Stimulated activated CD8-positive, alpha-beta memory T cell treated with anti-CD3 and anti-CD28 coated beads, Interleukin-15, amount 100 ng/mL, for 1 hour (primary cell): Measurements from ENCODE around the gene APCDD1L.

Experiments used
- DNase-seq: peaks from one replicate; pipeline ENCODE4 v3.0.0-alpha.2; 2020; ENCODE audit warnings: low read depth

Gene APCDD1L

DNA sequence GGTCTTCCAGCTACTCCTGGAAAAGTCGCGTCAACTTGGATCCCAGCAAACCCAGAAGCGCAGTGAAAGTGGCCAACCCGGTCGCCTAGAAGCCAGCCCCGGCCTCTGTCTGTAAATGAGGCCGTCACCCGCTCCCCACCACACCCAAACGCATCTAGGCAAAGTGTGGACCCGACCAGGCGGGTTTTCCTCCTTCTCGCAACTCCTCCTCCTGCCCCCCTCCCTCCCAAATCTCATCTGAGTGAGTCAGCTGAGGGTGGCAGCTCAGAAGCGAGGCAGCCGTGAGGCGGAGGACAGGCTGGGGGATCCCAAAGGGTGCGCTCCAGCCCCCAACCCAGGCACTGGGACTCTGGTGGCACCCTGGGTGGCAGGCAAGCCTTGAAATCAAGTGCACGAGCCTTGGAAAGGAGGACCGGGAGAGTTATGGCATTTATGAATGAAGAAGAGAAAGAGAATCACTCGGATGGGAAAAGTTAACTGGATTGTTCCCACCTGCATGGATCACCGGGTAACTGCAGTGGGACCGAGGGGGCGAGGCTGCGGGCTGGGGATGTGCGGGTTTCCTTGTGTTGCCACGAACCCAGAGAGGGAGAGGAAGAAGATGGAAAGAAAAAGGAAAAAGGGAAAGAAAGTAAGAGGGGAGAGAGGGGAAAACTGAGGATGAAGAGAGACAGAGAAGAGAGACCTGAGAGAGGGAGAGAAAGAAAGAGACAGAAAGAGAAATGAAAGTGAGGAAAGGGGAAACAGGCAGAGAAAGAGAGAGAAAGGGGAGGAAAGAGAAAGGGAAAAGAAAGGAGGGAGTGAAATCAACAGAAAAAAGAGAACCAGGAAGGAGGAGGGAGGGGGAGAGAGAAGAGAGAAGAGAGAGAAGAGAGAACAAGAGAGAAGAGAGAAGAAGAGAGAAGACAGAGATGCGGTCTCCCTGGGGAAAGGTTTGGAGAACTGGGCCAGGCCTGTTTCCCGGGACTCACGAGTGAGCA lies at the start of gene APCDD1L:
Gene APCDD1L (minus strand): TSS at position 167 of the 980 bp plus-strand sequence. CDS start 692 bp downstream, outside the sequence.
- DNase-seq, result no peak

DNA sequence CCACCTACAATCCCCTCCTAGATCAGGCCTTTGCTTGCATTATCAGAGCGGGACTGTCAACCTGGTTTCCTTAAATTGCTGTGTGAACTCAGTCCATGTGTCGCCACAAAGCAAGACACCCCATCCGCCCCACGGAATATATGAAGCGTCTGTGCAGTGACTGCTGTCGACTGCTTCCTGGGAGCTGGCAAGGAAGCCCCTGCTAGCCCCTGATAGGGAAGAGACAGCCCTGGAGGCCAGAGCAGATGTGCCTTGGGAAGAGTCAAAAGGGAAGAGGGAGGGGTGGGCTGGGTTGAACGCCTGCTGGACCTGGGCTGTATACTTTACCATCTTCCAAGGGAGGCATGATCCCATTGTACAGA lies 44.1 kb upstream of the APCDD1L start:
- no peak for DNase-seq

DNA sequence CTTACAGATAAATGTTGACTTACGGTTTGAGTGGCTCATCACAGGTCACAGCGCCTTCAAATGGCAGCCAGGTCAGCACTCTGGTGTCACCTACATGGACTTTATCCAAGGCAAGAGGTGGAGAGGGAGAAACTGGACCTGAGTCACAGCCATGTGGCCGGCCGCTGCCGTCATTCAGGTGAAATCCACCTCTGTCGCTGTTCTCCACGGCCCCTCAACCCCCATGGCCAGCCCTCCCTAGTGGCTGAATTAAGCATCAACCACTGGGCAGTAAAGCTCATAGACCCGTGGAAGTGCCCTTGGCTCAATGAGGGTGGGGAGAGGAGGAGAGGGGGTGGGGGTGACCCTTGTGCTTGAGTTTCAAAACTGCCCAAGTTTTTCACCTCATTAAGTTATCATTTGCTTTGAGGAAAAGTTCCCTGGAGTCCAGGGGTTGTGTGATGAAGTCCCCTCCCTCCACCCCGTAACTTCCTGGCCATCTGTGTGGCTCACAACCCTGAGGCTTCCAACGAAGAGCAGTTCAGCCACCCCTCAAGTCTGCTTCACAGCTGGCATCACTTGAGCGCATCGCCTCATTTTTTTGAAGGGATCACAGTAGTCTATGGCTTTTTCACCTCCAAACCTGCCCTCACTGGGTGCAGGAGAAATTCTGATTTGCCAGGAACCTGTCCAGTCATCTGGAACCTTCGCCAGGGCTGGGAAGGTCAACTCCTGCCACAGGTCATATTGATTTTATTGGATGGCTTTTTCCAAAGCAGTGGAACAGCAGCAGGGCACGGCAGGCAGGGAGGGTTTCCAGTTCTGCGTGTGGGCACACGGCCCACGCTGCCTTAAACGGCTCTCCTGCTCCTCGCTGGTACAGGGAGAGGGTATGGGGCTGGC lies 43.5 kb upstream of the APCDD1L start:
- DNase-seq, result no peak

GRCh38 chr20:58557733-58558342 lies 42.6 kb upstream of the APCDD1L start:
- no peak for DNase-seq

- DNase-seq, result no peak
Observed at GRCh38 chr20:58556961-58557360, 41.8 kb upstream of the APCDD1L start.

DNA sequence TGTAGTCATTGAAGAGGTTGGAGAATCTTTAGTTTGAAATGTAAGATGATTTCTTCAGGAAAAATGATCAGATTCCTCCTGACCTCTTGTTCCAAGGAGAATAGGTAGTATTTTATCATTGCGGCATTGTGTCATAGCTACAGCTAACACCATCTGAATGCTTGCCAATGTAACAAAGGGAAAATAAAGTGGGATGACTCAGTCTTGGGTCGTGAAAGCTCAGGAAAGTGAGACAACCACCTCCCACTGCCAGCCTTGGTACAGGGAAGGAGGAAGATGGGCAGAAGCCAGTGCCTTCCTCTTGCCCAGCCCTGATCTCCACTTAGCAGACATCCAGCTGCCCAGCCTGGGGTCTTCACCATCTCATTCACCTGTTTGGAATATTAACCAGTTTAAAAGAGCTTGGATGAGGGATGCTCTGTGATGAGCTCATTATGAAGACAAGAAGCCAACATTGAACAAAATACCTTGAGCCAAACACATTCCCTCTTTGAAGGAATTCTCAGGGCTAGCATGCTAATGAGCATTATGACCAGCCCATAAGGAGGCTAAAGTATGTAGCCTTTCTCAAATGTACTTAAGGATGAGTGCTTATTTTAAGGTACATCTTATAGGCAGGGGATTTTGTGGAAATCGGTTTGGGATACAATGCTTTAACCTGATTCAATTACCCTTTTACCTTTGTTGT lies 40.0 kb upstream of the APCDD1L start:
- DNase-seq, result no peak

DNA sequence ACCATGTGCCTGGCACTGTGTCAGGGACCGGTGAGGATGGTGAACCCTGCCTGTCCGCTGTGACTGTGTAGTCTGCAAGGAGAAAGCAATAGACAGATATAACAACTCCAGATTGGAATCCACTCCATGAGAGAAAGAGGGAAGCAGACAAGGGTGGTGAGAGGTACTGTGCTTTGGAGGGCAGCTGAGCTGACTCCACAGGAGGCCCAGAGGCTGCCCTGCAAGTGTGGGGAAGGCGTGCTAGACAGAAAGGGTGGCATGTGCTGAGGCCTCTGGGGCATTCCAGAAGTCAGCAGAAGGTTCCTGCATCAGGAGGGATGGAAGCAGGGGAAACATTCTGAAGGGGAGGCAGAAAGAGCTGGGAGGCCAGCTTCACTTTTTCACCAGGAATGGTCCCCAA lies 39.3 kb upstream of the APCDD1L start:
- no peak for DNase-seq

DNA sequence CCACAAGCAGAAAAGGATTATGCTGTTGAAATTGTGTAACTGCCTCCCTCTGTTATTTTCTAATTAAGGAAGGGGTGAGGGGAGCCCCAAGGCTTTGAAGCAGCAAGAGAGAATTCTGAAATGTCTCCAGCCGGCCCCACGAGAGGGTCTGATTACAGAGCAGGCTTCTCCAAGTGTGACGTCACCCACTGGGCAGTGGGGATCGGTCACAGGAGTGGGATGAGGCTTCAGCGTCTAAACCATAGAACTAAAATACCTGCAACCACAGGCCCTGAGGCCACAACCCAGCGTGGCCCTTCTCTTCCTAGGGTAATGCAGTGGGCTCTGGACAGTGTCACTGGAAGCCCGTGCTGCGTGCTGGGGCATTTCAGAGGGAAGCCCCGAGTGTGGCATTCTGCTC lies 38.6 kb upstream of the APCDD1L start:
- DNase-seq, result no peak

DNA sequence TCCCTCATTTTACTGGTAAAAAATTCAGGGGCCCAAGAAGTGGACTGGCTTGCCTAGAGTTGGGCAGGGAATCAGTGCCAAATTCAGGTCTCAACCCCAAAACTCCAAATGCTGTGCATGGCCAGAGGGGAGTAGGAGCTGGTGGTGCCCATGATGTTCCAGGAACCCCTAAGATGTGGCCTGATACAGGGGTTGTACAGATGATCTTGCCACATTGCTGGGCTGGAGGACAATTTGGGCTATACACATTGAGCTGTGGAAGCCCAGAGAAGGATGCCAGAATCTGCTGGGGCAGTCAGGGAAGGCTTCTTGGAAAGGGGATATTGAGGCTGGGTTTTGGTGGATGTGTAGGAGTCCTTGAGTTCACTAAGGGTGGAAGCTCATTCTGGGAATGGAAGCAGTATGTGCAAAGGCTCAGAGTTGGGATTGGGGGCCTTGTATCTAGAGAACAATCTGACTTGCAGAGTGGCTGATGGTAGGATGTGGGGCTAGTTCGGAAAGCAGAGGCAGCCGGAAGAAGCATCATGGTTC lies 38.0 kb upstream of the APCDD1L start:
- DNase-seq, result no peak

GRCh38 chr20:58552366-58552934 lies 37.3 kb upstream of the APCDD1L start:
- no peak for DNase-seq

- DNase-seq, result no peak
Observed at GRCh38 chr20:58551631-58552030, 36.4 kb upstream of the APCDD1L start.

DNA sequence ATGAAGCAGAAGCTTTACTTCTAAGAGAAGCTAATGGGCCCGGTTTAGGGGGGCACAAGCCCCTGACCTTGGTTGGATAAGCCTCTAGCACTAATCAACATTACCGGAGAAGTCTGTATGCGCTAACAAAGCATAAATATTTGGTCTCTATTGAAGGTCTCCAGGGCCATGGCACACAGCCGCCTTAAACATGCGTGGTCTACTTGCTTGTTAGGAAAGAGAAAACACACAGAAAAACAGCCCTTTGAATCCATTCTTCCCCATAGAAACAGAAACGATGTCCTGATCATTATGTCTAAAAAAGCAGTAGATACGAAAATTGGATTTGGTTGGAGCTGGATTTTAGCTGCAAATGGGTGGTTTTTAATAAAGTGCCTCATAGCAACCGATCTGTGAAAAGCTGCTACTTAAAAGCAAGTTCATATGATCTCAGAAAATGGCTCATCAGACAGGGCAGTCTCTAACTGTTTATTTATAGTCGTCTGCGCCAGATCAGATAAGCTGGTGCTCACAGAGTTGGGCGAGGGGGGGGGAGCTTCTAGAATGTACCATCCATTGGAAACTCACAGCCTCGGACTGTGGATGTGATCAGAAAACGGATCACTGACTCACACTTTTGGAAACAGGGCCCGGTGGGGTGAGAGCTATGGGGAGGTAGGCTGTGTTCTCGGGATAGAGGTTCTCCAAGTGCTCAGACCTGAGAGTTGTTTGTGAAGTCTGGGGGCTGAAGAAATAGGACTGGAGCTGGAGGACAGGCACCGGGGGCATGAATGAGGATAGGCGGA lies 35.3 kb upstream of the APCDD1L start:
- no peak for DNase-seq

- no peak for DNase-seq
Observed at GRCh38 chr20:58549231-58550209, 34.3 kb upstream of the APCDD1L start.

DNA sequence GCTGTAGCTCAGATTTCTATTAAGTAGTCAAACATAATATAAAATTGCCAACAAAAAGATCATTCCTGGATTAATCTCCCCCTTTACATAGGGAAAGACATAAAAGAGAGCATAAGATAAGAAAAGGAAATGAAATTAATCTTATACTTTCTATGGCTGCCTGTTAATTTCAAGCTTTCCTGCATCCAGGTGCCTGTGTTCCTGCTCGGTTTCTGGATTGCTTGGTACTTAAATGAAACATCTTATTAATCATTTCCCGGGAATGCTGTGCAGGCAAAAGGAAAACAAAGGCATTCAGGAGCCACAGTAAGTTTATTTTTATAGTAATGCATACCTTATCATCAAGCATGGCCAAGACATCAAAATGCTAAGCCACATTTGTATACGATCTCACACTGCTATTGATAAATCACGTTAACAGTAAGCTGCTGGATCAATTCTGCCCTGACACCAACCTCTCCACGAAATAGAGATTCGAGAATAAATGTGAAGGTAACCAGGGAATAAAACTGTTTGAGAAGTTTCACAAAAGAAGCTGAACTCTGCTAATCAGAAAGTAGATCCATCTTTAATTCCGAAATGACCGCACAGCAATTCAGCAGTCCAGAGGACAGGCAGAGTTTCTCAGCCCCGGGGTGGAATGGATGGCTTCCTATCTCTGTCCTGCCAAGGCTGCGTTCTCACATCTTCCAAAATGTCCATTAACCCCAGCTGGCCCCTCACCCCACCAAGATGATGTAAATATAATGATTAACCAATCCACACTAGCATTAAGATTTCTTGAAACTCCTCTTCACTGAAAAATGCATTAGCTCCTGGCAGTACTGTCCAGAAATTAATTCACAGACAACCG lies 32.6 kb upstream of the APCDD1L start:
- DNase-seq, result no peak

DNA sequence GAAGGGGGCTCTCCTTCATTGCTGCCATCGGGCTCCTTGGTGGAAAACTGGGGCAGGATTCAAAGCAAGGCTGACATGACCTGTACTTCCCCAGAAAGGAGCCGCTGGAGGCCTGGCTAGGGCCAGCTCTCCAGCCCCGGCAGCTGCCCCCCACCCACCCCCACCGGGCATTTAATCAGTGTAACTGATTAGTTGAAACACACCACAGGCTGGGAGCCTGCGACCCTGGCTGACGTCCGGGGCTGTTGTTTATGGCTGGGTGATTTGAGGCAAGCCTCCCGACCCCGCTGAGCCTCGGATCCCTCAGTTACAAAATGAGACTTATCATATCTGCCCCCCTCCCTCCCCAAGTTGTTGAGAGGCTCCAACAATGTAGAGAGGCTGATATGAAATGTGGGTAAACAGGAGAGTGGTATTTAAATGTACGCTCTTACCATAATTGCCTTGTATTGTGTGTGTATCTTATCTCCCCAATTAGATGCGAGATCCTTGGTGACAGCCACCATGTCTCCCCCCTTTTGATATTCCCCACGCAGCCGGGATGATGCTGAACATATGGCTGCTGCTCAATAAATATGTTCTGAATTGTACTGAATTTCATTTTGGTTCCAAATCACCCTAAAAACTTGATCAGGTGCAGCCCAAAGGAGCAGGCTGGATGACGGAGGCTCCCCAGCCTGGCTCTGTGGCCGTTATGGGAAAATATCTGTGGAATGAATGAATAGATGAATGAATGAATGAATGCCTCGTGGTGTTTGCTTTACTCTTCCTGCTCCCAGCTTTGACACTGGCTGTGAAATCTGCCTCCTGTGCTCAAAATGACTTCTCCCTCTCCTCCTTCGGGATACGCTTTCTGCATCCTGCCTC lies 31.8 kb upstream of the APCDD1L start:
- no peak for DNase-seq

DNA sequence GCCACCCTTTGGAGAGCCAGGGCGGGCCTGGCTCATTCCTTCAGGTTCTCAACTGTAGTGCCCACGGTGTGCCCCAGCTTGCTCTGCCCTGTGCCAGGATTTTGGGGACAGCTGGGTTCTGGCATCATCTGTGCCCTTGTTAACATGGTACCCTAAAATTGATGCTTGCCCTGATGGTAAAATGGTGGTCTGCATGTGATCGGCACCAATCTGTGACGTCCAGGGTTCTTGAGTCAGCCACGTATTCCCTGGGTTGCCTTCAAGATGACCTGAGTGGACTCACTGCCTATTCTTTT lies 31.2 kb upstream of the APCDD1L start:
- DNase-seq, result no peak
